Omental fat pad (tissue), 4 donors: ENCODE data around the gene NOTCH3. TPM values are rescaled to one million over a fixed set of nuclear protein-coding genes. Genes with fewer than 3 reads are reported as not detected.

ENCODE experiments used
- ATAC-seq: fragments of 150-250 bp; one replicate; pipeline ENCODE4 v1.9.1; 2016; ENCODE audit warnings: mild to moderate bottlenecking, moderate library complexity; ENCODE audit not compliant: low FRiP score
- DNase-seq: peaks from one replicate; pipeline ENCODE4 v3.0.0-alpha.2; 2019; ENCODE audit warnings: low spot score
- total RNA-seq, 4 donors: library from RNA; depleted of rRNA; stranded (reverse); fragments of >200 nt; gene quantifications; one replicate each; pipeline ENCODE4 v1.1.0, GENCODE V29; 2016
- TF ChIP-seq, protein P1 (sequence below), 3 donors: fragments of 450-650 bp; IDR thresholded peaks; one replicate each; pipeline ENCODE4 v1.5.1; 2016 to 2017; ENCODE audit warnings: antibody characterized with exemption in 3 of 3, mild to moderate bottlenecking in 3 of 3, moderate library complexity in 2 of 3

NOTCH3 gene
- total RNA-seq, 4 donors from 2014 or later: 6.1 to 82.8 (median 24.4) TPM

- ATAC-seq (no peak), DNase-seq (no peak)
- TF ChIP-seq, protein P1, sequence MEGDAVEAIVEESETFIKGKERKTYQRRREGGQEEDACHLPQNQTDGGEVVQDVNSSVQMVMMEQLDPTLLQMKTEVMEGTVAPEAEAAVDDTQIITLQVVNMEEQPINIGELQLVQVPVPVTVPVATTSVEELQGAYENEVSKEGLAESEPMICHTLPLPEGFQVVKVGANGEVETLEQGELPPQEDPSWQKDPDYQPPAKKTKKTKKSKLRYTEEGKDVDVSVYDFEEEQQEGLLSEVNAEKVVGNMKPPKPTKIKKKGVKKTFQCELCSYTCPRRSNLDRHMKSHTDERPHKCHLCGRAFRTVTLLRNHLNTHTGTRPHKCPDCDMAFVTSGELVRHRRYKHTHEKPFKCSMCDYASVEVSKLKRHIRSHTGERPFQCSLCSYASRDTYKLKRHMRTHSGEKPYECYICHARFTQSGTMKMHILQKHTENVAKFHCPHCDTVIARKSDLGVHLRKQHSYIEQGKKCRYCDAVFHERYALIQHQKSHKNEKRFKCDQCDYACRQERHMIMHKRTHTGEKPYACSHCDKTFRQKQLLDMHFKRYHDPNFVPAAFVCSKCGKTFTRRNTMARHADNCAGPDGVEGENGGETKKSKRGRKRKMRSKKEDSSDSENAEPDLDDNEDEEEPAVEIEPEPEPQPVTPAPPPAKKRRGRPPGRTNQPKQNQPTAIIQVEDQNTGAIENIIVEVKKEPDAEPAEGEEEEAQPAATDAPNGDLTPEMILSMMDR (IDR thresholded peaks at IDR 0.05): no peak
Observed at GRCh38 chr19:15129856-15130585, 70.8 kb downstream of the NOTCH3 start.

DNA sequence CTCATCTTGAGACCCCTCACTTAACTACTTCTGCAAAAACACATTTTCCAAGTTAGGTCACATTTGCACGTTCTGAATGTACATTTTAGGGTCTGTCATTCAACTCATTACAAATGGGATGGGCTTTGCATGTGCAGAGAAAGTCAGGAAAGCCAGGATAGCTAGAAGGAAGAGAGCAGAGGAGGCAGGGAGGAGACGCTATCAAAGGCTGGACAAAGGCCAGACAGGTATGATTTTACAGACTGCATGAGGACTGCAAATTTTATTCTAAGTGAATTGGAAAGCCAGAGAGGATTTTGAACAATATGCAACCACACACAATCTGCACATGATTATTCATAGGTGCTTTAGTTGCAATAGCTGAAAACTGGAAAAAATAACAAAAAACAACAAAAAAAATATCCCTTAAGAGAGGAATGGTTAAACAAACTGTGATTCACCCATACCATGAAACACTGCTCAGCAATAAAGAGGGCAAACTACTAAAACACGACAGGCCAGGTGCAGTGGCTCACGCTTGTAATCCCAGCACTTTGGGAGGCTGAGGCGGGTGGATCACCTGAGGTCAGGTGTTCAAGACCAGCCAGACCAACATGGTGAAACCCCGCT lies 72.5 kb downstream of the NOTCH3 start:
- no peak for DNase-seq
- TF ChIP-seq, protein P1 (IDR thresholded peaks at IDR 0.05): no peak
- ATAC-seq: no peak

DNA sequence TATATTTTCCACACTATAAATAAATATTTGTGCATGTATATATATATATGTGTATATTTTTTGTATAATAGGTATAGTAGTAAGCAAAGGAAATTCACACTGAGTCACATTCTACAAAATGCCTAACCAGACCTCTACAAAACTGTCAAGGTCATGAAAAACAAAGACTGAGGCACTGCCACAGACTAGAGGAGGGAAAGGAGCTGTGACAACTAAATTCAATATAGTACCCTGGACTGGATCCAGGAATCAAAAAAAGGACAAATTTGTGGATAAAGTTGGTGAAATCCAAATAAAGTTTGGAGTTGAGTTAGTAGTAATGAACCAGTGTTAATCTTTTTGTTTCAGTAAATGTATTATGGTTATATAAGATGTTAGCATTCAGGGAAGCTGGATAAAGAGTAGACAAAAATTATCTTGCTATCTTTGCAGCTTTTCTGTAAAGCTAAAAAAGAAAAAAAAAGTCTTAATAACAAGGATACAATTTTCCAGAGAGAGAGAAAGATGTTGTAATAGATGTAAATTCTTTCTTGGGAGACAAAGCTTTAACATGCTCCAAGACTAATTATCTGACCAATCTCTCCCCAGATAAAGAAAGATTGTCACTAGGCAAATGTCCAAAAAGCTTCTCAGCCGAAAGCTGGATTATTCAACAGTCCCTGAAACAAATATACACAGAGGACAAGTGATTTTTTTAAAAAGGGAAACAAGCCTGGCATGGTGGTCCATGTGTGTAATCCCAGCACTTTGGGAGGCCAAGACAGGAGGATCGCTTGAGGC lies 74.5 kb downstream of the NOTCH3 start:
- no peak for ATAC-seq
- DNase-seq: no peak
- TF ChIP-seq, protein P1 (IDR thresholded peaks at IDR 0.05): no peak

GRCh38 chr19:15125232-15126067 lies 75.3 kb downstream of the NOTCH3 start:
- TF ChIP-seq, protein P1 (IDR thresholded peaks at IDR 0.05): no peak

GRCh38 chr19:15124572-15125231 lies 76.1 kb downstream of the NOTCH3 start:
- ATAC-seq (peak; percentile 59), DNase-seq (no peak)
- TF ChIP-seq, protein P1 (IDR thresholded peaks at IDR 0.05): no peak

More at GRCh38 chr19:15125232-15126067, 75.3 kb downstream of the NOTCH3 start:
- ATAC-seq (peak; percentile 99), DNase-seq (peak; percentile 92)

DNA sequence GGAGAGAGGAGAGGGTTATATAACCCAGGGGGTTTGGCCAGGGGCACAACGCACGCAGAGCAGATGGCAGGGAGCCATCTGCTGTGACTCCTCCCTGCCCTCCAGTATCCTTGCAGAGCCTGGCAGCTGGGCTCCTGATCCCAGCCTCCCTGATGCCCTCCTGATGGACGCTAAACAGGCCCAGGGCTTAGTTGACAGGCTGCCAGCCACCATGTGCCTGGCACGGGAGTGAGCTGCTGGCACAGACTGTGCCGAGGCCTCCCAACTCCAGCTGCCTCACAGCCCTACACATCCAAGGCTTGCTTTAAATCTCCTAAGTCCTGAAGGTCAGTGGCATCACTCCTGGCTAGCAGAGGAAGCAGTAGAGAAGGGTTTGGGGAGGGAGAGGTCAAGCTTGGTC lies 76.9 kb downstream of the NOTCH3 start:
- no peak for DNase-seq
- TF ChIP-seq, protein P1 (IDR thresholded peaks at IDR 0.05): no peak
- ATAC-seq: no peak
